Duodenal mucosa (tissue), 2 donors: ENCODE measurements around the gene NFIB.
A peak's percentile ranks its signal among the peaks of the same experiment; 100 is the strongest.

Experiments
- H3K27ac ChIP-seq: one replicate; pipeline ENCODE4 v1.7.0; 2013; ENCODE audit warnings: low read depth, low read length
- H3K27me3 ChIP-seq, 2 donors: one replicate each; pipeline ENCODE4 v1.7.0; 2013; ENCODE audit warnings: low read length in 2 of 2, control low read depth in 1 of 2; ENCODE audit not compliant: insufficient read depth in 2 of 2, control insufficient read depth in 1 of 2
- H3K36me3 ChIP-seq, 2 donors: one replicate each; pipeline ENCODE4 v1.7.0; 2013; ENCODE audit warnings: low read length in 2 of 2, control low read depth in 1 of 2; ENCODE audit not compliant: insufficient read depth in 2 of 2, control insufficient read depth in 1 of 2
- H3K4me1 ChIP-seq, 2 donors: one replicate each; pipeline ENCODE4 v1.7.0; 2013; ENCODE audit warnings: low read length in 2 of 2, control low read depth in 1 of 2; ENCODE audit not compliant: insufficient read depth in 2 of 2, control insufficient read depth in 1 of 2
- H3K4me3 ChIP-seq, 2 donors: one replicate each; pipeline ENCODE4 v1.7.0; 2013; ENCODE audit warnings: low read length in 2 of 2, low read depth in 1 of 2
- H3K9ac ChIP-seq, 2 donors: one replicate each; pipeline ENCODE4 v1.7.0; 2013; ENCODE audit warnings: low read length in 2 of 2, low read depth in 1 of 2
- H3K9me3 ChIP-seq, 2 donors: one replicate each; pipeline ENCODE4 v1.7.0; 2013; ENCODE audit warnings: low read length in 2 of 2, control low read depth in 1 of 2; ENCODE audit not compliant: control insufficient read depth in 1 of 2

Gene NFIB

GRCh38 chr9:14345354-14346230 lies 31.7 kb upstream of the NFIB start:
- Histone ChIP-seq H3K27ac (no peak overlapping the region), H3K27me3 (peaks cover 87 to 98% of the 10 kb centered on the region in 2 donors), H3K9ac (no peak overlapping the region), H3K36me3 (no peaks in the 10 kb centered on the region), H3K4me3 (peak overlapping the region; percentile 45 to 50), H3K9me3 (no peaks in the 10 kb centered on the region), H3K4me1 (peaks cover 31 to 43% of the 10 kb centered on the region in 2 donors)

DNA sequence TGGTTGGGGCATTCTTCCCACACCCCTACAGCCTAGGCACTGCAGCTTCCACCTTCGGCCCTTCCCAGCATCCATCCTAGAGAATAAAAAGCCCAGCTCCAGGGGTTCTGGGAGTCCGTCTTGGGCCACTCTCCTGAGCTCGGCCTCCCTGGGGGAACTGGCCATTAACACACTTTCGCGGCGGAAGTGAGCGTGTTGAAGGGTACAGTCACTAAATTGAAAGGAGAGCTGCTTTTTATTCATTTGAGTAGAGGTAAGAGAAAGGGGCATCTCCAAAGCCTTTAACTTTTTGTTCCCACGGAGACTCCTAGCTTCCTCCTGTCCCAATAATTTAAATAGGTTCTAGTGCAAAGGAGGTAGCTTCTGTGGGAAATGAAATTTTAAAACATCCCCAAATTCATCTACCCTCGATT lies 31.0 kb upstream of the NFIB start:
- no peaks in the 10 kb centered on the region for H3K9me3 ChIP-seq
- H3K27me3 ChIP-seq = peaks cover 81 to 97% of the 10 kb centered on the region in 2 donors
- no peak overlapping the region for H3K9ac ChIP-seq
- H3K36me3 ChIP-seq = no peaks in the 10 kb centered on the region
- H3K27ac ChIP-seq = no peak overlapping the region
- H3K4me3 ChIP-seq = no peak overlapping the region
- peaks cover 31 to 43% of the 10 kb centered on the region in 2 donors for H3K4me1 ChIP-seq

DNA sequence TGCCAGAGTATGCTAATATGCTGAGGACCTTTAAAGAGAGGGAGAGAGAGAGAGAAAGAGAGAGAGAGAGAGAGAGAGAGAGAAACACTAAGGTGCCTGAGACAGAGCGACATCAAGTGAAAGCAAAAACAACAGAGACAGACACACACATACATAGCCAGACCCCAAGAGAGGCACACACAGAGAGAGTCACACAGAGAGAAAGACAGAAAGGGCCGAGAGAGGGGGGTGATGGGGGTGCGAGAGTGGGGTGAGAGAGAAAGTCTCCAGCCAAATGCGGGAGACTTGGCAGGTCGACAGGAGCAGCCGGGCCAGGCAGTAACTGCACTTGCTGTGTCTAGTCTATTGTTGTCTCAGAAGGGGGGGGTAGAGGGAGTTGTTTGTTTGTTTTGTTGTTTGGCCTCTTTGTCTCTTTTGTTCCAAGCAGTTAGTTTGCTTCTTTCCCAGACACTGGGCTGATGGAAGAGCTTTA lies 30.1 kb upstream of the NFIB start:
- Histone ChIP-seq H3K36me3 (no peaks in the 10 kb centered on the region), H3K27me3 (peaks cover 73 to 96% of the 10 kb centered on the region in 2 donors)

DNA sequence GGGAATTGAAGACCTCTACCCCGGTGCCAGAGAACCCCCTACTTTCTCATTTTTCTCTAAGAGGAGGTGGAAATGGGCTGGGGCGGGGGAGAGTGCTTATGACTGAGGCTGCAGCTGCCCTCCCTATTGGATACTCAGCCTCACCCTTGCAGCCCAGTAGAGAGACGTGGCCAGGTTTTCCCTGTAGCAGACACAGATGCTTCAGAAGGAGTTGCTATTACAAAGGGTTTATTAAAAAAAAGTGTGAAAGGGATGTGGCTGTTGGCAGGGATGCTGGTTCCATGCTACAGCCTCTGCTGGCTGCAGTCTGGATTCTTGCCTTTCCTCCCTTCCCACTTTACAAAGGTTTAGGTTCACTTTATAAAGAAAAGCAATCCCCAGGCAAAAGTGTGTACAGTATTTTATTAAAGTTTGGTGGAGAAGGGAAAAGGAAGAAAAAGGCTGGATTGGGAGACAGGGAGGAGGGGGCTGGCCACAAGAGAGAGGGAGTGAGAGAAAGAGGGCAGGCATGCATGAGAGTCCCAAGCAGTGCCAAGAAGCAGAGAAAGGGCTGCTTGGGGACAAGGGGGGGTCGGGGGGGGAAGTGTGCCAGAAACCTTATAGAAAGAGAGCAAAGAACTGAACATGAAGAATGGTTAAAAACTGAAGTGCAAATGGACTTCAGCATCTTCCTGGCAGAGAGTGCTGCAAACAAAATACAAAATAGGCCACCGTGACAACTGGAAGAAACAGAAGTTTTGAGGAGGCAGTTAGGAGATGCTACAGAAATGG lies 29.5 kb upstream of the NFIB start:
- peaks cover 19 to 31% of the 10 kb centered on the region in 2 donors for H3K4me1 ChIP-seq
- no peaks in the 10 kb centered on the region for H3K9me3 ChIP-seq
- no peaks in the 10 kb centered on the region for H3K36me3 ChIP-seq
- H3K27me3 ChIP-seq = peaks cover 66 to 90% of the 10 kb centered on the region in 2 donors
- no peak overlapping the region for H3K9ac ChIP-seq
- H3K4me3 ChIP-seq = peak overlapping the region in 1 of 2 donors; percentile 45
- H3K27ac ChIP-seq = no peak overlapping the region

More for the DNA sequence above, 30.1 kb upstream of the NFIB start:
- no peak overlapping the region for H3K9ac ChIP-seq
- H3K4me1 ChIP-seq = peaks cover 25 to 36% of the 10 kb centered on the region in 2 donors
- H3K27ac ChIP-seq = no peak overlapping the region
- H3K9me3 ChIP-seq = no peaks in the 10 kb centered on the region
- peak overlapping the region in 1 of 2 donors; percentile 45 for H3K4me3 ChIP-seq

GRCh38 chr9:14342736-14343135 lies 28.8 kb upstream of the NFIB start:
- Histone ChIP-seq H3K36me3 (no peaks in the 10 kb centered on the region), H3K4me3 (no peak overlapping the region), H3K9me3 (no peaks in the 10 kb centered on the region), H3K4me1 (peaks cover 14 to 24% of the 10 kb centered on the region in 2 donors), H3K27ac (no peak overlapping the region), H3K9ac (no peak overlapping the region), H3K27me3 (peaks cover 59 to 82% of the 10 kb centered on the region in 2 donors)

GRCh38 chr9:14341437-14342122 lies 27.6 kb upstream of the NFIB start:
- Histone ChIP-seq H3K9ac (no peak overlapping the region), H3K27me3 (peaks cover 48 to 71% of the 10 kb centered on the region in 2 donors), H3K4me1 (peaks cover 4 to 12% of the 10 kb centered on the region in 2 donors), H3K4me3 (no peak overlapping the region), H3K36me3 (no peaks in the 10 kb centered on the region), H3K9me3 (no peaks in the 10 kb centered on the region), H3K27ac (no peak overlapping the region)

GRCh38 chr9:14340994-14341393 lies 27.1 kb upstream of the NFIB start:
- H3K9me3 ChIP-seq = no peaks in the 10 kb centered on the region
- H3K9ac ChIP-seq = no peak overlapping the region
- no peak overlapping the region for H3K4me3 ChIP-seq
- H3K27ac ChIP-seq = no peak overlapping the region
- H3K27me3 ChIP-seq = peaks cover 42 to 65% of the 10 kb centered on the region in 2 donors
- no peaks in the 10 kb centered on the region for H3K36me3 ChIP-seq
- H3K4me1 ChIP-seq = peaks cover 0 to 6% of the 10 kb centered on the region in 2 donors

- H3K4me3 ChIP-seq = no peak overlapping the region
- no peak overlapping the region for H3K9ac ChIP-seq
- H3K4me1 ChIP-seq = no peaks in the 10 kb centered on the region
- H3K36me3 ChIP-seq = no peaks in the 10 kb centered on the region
- no peak overlapping the region for H3K27ac ChIP-seq
- no peaks in the 10 kb centered on the region for H3K9me3 ChIP-seq
- peaks cover 35 to 59% of the 10 kb centered on the region in 2 donors for H3K27me3 ChIP-seq
These were observed 26.4 kb upstream of the NFIB start for GRCh38 chr9:14340219-14340873.

DNA sequence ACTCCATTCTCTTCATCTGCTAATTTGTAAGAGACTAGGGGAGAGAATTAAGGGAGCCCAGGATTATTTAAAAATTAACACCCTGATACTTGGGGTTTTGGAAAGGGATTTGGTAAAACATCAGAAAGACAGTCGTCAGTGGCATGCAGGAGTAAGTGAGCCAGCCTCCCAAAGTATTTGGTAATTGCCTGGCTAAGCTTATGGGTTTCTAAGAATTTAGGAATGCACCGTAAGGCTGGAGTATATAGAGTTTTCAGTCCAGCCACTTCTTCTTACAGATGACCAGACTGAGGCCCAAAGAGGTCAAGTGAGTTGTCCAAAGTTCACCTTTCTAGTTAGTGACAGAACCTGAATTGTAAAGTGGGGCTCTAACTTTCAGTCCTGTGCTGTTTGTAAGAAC lies 25.8 kb upstream of the NFIB start:
- Histone ChIP-seq H3K4me3 (no peak overlapping the region), H3K27ac (no peak overlapping the region), H3K9me3 (no peaks in the 10 kb centered on the region), H3K4me1 (no peaks in the 10 kb centered on the region), H3K36me3 (no peaks in the 10 kb centered on the region), H3K27me3 (peaks cover 29 to 53% of the 10 kb centered on the region in 2 donors), H3K9ac (no peak overlapping the region)
